GM18507 (cell line): ENCODE measurements around the gene DUSP10.

ENCODE experiments used
- DNase-seq: peaks from one replicate; pipeline ENCODE4 v3.0.0; 2011; ENCODE audit warnings: low read depth; ENCODE audit not compliant: insufficient read length; ENCODE audit errors: extremely low spot score
- FAIRE-seq: peaks from 2 replicates; lab custom pipeline; 2011; peaks lifted over from hg19 to GRCh38; lab: Jason Lieb, UNC

The DUSP10 gene

DNA sequence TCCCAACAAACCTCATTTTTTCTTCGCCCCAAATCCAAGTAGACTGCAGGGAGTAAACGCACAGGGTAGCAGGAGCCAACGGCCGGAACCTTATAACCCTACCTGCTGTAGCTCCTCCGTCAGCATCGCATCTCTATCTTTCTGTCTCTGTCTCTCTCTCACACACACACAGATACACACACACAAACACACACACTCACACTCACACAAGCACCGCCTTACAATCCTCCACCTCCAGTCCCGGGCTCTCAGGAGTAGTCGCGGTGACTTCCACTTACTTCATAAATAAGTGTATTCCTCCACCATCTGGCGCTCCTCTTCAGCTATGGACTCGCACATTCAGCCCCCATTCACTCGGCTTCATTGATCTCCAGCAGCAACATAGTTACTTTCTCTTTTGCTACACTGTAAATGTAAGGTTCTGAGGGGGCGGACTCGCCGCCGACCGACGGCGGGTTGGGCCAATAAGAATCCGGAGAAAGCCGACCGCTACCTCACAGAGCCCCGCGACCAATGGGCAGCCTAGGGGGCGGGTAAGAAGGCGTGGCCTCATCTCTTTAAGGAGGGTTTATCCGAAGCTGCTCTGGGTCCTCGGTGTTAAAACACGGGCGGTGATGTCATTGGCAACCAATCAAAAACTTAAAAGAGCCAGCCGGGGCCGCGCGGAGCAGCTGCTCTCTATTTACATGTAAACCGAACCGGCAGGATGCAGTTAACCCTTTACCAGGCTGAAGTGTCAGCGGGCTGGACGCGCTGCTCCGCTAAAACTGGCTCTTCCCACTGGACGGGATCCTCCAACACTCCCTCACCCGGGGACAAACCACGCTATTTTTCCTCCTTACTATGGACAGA lies at the start of gene DUSP10:
Gene DUSP10 (minus strand): TSS at position 387 of the 852 bp plus-strand sequence. CDS start 2,345 bp downstream, outside the sequence.
- peak; percentile 94 for DNase-seq
- FAIRE-seq: peak; percentile 96

DNA sequence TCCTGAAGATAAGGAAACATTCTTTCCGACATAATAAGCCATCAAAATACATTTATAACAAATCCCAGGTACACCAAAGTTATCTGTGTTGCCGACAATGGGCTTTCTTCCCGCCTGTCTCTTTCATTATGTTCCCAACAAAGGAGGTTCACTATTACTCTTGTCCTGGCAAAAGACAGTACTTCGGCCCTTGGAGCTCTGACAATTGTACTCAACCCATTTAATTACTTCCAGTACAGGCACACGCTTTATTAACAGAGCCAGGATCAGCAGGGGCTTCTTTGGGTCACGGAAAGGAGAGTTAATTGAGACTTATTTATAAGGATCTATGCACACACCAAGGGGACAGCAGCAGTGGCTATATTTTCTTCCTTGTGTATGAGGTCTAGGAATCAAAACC lies 46.6 kb upstream of the DUSP10 start:
- FAIRE-seq: no peak
- no peak for DNase-seq

DNA sequence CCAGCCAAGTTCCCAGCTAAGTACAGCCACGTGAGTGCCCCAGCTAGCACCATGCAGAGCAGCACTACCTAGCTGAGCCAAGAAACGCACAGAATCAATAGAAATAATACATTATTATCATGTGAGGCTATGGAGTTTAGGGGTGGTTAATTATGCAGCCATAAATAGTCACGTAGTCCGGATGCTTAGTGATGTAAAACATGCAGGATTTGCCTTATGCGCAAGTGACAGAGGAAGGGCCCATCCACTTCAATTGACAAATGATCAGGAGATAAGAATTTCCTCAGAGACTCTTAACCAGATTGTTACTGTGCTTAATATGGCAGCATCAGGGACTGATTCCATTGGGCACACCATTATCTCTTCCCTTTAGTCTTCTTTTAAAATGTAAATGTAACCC lies 44.8 kb upstream of the DUSP10 start:
- DNase-seq (no peak), FAIRE-seq (no peak)

DNA sequence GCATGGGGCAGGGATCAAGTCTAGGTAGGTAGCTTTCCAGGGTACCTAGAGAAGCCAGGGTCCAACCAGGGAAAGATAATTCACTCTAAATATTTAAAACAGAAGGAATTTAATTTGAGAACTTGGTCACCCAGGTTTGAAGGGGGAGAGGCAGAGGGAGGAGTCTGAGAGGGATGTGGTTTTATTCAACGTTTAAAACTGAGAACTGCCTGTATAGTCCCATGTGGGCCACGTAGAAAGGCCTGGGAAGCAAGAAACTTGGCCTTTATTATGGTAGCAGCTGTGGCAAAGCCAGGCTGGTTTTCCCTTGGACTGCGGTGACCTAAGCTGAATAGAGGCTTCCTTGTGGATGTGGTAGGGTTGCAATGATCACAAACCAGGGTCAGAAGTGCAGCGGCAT lies 42.0 kb upstream of the DUSP10 start:
- FAIRE-seq (peak; percentile 44), DNase-seq (no peak)

DNA sequence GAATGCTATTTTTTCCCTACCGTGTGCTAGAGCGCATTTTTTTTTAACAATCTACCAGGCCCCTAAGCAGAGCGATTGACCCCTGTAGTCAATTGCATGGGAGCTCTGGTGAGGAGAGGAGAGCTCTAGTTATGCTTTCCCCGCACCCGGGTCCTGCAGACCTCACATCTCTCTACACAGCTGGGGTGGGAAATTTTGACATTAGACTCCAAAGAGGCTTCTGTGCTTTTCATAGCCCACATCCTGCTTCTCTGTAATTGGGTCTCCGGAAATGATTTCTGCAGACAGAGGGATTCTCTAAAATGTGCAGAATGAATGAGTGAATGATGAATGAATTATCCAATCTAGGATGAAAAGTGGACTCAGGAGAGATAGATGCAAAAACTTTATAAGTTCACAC lies 41.5 kb upstream of the DUSP10 start:
- no peak for DNase-seq
- peak; percentile 42 for FAIRE-seq

DNA sequence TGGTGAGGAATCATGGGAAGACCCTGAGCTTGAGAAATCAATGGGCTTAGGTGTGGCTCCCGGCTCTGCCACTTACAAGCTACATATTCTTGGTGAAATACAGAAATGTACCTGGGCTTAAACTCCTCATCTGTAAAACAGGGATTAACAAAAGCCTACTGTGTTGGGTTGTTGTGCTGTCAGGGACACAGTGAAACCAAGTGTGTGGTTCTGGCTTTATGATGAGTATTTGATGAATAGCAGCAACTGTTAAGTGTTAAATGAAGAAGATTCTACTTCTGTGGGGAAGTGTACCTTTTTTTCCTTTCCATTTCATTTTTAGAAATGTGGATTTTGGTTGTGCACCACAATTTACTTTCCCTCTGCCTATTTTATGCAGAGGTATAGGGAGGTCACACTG lies 41.1 kb upstream of the DUSP10 start:
- no peak for DNase-seq
- FAIRE-seq: no peak

DNA sequence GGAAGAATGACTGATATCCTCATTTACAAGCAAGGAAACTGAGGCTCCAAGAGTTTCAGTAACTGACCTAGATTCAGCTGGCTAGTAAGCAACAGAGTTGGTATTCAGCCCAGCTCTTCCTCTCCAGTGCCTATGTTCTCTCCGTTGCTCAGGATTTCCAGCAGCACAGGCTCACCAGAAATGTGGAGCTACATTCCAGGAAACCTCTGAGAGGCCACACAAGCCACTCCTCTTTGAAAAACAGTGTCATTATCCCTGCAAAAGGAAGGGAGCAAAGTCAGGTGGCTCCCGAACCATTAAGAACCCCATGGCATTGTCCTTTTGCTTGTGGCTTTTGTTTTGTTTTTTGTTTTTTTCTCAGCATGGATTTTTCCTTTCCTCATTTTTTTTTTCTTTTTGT lies 40.6 kb upstream of the DUSP10 start:
- peak; percentile 36 for FAIRE-seq
- no peak for DNase-seq

DNA sequence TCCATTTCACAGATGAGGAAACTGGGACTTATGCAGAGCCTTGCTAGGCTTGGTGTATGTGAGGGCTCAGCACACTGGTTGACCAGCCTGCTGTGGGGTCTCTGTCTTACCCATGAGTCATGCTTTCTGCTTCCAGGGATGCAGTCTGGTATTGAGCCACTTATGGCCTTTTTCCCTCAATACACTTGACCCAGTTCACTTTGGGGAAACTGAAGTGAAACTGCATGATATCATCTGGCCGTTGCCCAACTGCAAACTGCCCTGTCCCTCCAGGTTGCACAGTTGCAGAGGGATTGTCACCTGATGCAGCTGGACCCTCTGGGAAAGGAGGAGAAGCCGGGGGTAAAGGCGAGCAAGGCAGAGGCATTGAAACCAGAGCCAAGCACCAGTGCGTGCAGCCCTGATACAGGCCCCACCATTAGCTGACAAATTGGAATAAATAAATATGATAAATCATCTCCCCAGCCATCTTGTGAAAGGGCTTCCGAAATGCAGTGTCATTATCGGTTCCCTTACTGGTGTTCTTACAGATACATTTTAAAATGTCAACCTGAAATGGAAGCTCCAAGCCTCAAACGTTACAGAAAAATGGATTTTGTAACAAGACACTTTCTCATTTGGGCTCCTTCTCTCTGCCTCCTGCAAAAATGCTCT lies 39.3 kb upstream of the DUSP10 start:
- peak; percentile 59 for FAIRE-seq
- no peak for DNase-seq

DNA sequence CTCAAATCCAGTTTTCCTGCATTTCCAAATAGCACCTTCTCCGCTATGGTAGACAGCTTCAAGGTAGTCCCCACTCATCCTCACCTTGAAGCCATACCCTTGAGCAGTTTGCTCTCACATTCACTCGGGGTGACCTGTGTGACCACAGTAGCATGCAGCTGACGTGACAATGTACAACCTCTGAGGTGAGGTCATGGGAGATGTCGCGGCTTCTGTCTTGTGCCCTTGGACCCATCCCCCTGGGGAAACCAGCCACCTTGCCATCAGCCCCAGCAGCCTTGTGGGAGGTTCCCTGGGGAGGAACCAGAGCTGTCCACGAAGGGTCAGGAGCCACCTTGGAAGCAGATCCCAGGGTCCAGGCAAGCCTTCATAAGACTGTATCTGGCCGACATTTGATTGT lies 38.3 kb upstream of the DUSP10 start:
- no peak for DNase-seq
- FAIRE-seq: peak; percentile 41

DNA sequence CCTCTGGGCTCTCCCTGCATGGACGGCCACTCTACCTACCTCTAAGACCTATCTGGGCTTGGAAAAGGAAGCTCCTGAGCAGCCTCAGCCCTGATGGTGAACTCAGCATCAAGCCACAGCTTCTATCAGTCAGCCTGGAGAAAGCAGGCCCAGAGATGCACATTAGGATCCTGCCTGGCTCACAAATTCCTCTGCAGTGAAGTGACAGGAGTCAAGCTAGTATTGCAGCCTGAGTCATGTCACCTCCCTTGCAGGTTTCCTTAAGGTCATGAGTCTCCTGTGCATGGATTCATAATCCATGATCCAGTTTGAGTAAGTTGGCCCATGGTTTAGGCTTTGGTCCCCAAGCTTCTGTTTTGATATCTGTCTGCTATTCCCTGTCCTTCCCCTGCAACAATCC lies 37.9 kb upstream of the DUSP10 start:
- DNase-seq (no peak), FAIRE-seq (no peak)

DNA sequence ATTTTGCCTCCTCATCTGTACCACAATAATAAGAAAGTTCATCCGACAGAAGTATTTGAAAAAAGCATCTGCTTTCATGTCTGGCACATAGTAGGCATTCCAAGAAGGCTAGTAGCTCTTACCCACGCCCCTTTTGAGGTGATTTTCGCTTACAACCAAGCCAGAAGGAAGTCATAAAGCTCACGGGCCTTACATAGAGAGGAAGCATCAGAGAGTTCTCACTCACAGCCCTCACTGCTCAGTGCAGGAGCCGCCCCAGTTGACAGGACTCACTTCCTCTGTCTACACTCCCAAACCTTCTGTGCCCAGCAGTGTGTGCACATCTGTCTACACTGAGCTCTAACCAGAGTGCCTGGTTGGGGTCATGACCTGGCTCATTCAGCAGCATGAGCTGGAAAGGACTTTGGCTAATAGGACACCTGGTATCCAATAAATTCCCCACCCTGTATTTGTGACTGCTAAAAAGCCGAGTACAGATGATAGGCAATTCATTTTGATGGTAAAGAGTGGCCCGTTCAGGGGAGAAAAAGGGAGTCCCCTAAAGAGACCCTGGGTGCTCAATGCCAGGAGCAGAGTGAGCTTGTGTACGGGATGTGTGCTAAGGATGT lies 36.8 kb upstream of the DUSP10 start:
- no peak for DNase-seq
- FAIRE-seq: no peak

DNA sequence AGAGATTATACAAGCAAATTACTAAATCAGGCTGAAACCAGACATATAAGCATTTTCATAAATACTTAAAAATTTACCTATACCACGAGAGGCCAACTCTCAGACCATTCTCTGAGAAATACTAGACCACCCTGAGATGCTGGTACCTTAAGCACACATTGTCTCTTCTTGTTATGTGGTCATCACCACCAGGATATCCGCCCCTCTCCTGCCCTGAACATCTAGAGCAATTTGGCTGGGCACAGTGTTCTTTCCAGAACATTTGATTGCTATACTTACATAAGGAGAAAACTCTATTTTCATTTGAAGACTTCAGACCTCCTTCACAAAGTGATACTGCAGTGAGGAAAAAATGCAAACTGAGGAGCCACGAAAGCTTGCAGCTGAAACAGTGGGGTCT lies 36.2 kb upstream of the DUSP10 start:
- DNase-seq (no peak), FAIRE-seq (no peak)

DNA sequence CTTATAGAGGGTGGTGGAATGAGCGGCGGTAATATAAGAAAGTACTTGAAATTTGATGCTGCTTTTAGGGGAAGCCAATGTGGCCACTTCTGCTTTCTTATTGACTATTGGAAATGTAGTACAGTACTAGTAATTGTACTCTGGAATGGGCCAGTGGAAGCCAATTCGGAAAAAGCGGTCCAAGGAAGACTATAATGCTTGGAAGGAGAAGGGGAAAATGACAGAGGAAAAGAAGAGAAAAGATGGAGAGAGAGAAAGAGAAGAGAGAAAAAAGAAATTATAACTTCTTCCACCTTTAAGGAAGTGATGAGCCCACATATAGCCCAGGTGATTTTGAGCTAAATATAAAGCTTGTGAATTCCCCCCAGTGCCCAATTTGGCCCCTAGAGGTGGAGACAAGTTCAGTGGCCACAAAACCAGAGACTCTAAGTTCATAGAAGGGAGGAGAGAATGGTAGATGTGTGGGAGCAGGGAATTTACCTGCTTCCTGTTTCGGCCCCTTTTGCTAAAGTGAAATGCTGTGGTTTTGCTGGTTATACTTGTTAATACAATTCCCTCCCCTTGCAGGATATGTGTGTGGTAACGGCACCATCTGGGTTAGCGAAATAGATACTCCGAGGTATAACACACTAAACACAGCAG lies 35.7 kb upstream of the DUSP10 start:
- FAIRE-seq: peak; percentile 99
- no peak for DNase-seq

DNA sequence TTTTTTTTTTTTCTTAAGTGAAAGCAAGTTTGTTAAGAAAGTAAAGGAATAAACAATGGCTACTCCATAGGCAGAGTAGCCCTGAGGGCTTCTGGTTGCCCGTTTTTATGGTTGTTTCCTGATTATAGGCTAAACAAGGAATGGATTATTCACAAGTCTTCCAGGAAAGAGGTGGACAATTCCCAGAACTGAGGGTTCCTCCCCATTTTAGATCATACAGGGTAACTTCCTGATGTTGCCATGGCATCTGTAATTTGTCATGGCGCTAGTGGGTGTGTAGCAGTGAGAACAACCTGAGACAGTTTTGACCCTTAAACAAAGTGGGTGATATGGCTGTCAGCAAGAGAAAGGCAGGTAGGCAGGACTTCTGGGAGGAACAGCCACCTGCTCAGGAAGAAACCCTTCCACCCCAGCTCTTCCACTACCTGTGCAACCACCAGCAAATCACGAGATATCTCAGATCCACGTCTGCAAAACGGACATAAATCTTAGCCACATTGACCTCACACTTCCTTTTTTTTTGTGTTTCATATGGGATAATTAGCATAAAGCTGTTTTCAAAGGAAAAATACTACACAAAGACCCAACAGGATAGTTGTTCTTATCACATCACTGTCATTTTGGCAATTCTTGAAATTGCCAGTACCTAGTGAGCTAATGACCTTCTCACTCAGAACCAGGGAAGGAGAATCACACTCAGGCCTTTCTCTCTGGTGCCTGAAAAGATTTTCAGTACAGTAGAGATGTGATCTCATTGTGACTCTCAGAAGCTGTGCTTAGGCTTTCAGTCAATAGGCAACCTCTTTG lies 34.8 kb upstream of the DUSP10 start:
- FAIRE-seq: no peak
- DNase-seq: no peak

DNA sequence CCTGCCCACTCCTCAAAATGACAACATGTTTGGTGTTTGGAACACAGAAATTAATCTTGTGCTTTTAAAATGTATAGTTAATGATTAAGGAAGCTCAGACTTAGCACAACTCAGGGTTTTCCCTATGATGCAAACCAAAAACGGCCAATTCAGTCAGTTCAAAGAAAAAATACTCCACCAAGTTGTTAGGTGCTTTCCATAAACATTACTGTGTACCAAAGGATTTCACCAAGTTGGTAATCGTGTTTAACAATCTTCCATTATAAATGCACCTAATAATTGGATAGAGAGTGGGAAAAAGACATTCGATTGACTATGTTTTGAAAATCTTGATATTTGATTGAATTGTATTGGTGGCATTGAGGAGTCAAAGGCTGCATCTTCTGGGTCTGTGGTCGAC lies 33.3 kb upstream of the DUSP10 start:
- FAIRE-seq: peak; percentile 82
- no peak for DNase-seq

DNA sequence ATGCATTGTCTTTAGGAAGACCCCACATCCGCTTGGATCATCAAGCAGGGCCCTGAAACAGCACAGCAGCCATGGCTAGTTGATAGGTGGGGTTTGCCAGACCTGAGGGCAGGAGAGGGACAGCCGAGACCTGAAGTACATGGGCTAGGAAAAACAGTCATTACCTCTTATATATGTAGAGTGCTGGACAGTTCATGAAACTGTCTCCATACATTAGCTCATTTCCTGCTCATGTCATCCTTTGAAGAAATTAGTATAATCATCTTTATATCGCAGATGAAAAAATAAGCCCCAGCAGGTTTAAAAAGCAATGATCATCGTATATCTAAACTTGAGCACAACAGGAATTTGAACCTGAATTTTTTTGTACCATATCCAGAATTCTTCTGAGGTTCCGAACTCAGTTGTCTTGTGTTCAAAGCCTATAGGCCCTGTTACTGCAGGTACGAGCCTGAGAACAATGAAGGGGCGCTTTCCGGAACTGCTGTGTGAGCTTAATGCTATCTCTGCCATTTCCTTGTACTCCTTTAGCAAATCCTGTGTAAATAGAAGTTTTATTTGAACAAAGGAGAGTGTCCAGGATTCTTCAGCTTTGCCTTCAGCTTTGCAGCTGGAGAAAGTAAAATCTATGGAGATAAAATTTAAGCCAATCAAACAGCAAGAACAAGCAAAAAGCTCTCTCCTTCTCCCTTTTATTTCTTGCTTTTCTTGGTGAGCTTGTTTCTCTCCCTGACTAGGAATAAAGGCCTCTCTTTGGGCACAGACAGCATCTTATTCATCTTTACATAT lies 32.4 kb upstream of the DUSP10 start:
- no peak for FAIRE-seq
- DNase-seq: no peak

DNA sequence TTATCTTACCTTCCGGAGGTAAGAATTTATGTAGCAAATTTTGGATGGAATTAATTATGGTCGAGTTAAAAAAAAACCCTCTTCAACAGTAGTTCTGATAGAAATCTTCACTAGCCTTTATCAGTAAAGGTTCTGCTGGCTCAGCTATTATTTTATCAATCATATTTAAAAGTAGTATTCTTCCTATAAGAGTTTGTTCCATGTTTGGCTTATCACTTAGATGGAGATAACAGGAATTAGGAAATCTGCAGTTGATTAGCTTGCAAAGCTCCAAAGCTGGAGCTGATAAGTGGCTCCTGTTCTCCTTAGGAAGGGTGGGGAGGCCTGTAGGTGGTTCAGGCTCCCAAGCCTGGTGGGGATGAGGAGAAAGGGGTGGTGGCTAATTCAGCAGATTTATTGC lies 31.5 kb upstream of the DUSP10 start:
- DNase-seq (no peak), FAIRE-seq (no peak)

DNA sequence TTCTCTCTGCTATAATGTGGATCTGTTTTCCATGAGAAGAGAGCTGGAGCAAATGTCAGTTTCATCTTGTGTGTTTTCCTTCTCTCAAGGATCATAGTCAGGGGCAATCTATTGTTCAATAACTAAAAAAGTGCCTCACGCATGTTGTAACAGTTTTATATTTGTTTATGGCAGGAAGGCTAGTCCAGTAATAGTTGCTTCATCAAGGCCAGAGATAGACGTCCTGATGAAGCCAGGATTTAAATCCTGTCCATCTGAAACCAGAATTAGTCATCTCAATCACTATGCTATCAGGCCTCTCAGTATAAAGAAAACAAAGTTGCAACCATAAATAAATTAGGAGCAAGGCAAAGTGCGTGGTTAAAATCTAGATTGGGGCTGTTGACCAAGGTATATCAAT lies 30.2 kb upstream of the DUSP10 start:
- FAIRE-seq: no peak
- no peak for DNase-seq
